IMR-90 (cell line): ENCODE results near the gene CCNL2. TPM values are rescaled to one million over a fixed set of nuclear protein-coding genes. Genes with fewer than 3 reads are reported as not detected.

Experiments
- ATAC-seq: fragments of 200-7000 bp; cut with Tn5 transposase; 2 replicates; pipeline ENCODE4 v1.9.1; 2020; ENCODE audit warnings: low read depth, mild to moderate bottlenecking, moderate library complexity
- BruUV-seq: library from RNA; stranded (reverse); fragments of 400-500 nt; replicated peaks from 2 replicates; lab custom pipeline; 2021; lab: Mats Ljungman, UMichigan
- CTCF ChIA-PET: fragments of 300-600 bp; formaldehyde crosslinking; extraction: SDS; loops from one replicate; lab custom pipeline; 2021; ENCODE audit warnings: antibody characterized with exemption; lab: Yijun Ruan, JAX
- POLR2A ChIA-PET: fragments of 300-600 bp; sonication (Branson Sonifier 250); formaldehyde crosslinking; loops from one replicate; lab custom pipeline; 2022; ENCODE audit warnings: antibody characterized with exemption; ENCODE audit not compliant: unreplicated experiment; lab: Charles Lee
- DNase-seq: peaks from one replicate; pipeline ENCODE4 v3.0.0; 2013
- H2AFZ ChIP-seq: replicated peaks from 2 replicates; pipeline ENCODE3; 2013; ENCODE audit warnings: low read length, mild to moderate bottlenecking; ENCODE audit not compliant: poor library complexity
- H2AK5ac ChIP-seq: 2 replicates; pipeline ENCODE4 v1.6.1; 2013; ENCODE audit warnings: low read depth, low read length, inconsistent platforms
- H2AK9ac ChIP-seq: replicated peaks from 2 replicates; pipeline ENCODE3; 2013; ENCODE audit warnings: mild to moderate bottlenecking, low read depth, low read length, moderate library complexity; ENCODE audit not compliant: poor library complexity
- H2BK120ac ChIP-seq: 2 replicates; pipeline ENCODE4 v1.6.1; 2013; ENCODE audit warnings: low read depth, low read length, inconsistent platforms
- H2BK15ac ChIP-seq: 3 replicates; pipeline ENCODE4 v1.6.1; 2013; ENCODE audit warnings: low read depth, low read length, inconsistent platforms
- H2BK20ac ChIP-seq: 2 replicates; pipeline ENCODE4 v1.6.1; 2013; ENCODE audit warnings: low read depth, mild to moderate bottlenecking, inconsistent platforms, low read length, moderate library complexity
- H2BK5ac ChIP-seq: 2 replicates; pipeline ENCODE4 v1.6.1; 2013; ENCODE audit warnings: mild to moderate bottlenecking, low read depth, low read length, inconsistent platforms; ENCODE audit not compliant: poor library complexity, severe bottlenecking
- H3K14ac ChIP-seq: replicated peaks from 2 replicates; pipeline ENCODE4 v1.6.1; 2013; ENCODE audit warnings: low read depth, low read length, inconsistent platforms
- H3K18ac ChIP-seq: 2 replicates; pipeline ENCODE4 v1.6.1; 2013; ENCODE audit warnings: low read depth, low read length, control low read depth
- H3K23ac ChIP-seq: 2 replicates; pipeline ENCODE4 v1.6.1; 2013; ENCODE audit warnings: low read depth, low read length, inconsistent platforms
- H3K27ac ChIP-seq: 2 replicates; pipeline ENCODE4 v1.5.1; 2013; ENCODE audit warnings: mild to moderate bottlenecking, control low read depth, low read length; ENCODE audit not compliant: insufficient read depth
- H3K27me3 ChIP-seq: 2 replicates; pipeline ENCODE4 v1.6.1; 2013; ENCODE audit warnings: low read length; ENCODE audit not compliant: control insufficient read depth, insufficient read depth
- H3K36me3 ChIP-seq: 2 replicates; pipeline ENCODE4 v1.6.1; 2013; ENCODE audit warnings: low read length, mixed read lengths; ENCODE audit not compliant: control insufficient read depth, insufficient read depth
- H3K4ac ChIP-seq: 2 replicates; pipeline ENCODE4 v1.6.1; 2013; ENCODE audit warnings: low read depth, low read length, inconsistent platforms
- H3K4me1 ChIP-seq: 2 replicates; pipeline ENCODE4 v1.6.1; 2013; ENCODE audit warnings: low read length, mixed read lengths; ENCODE audit not compliant: control insufficient read depth, insufficient read depth
- H3K4me2 ChIP-seq: 2 replicates; pipeline ENCODE4 v1.6.1; 2013; ENCODE audit warnings: low read depth, mild to moderate bottlenecking, control low read depth, low read length, moderate library complexity
- H3K4me3 ChIP-seq: 2 replicates; pipeline ENCODE4 v1.5.1; 2013; ENCODE audit warnings: low read depth, mild to moderate bottlenecking, control low read depth, low read length, moderate library complexity; ENCODE audit not compliant: insufficient read depth
- H3K56ac ChIP-seq: 2 replicates; pipeline ENCODE4 v1.6.1; 2013; ENCODE audit warnings: low read length, inconsistent platforms; ENCODE audit not compliant: insufficient read depth; ENCODE audit errors: extremely low read depth
- H3K79me1 ChIP-seq, 2 experiments: 2 replicates each; pipeline ENCODE4 v1.6.1; 2013; ENCODE audit warnings: low read length in 2 of 2, inconsistent platforms in 1 of 2, low read depth in 1 of 2
- H3K9ac ChIP-seq: 2 replicates; pipeline ENCODE4 v1.6.1; 2013; ENCODE audit warnings: low read depth, low read length, control low read depth
- H3K9me1 ChIP-seq: 2 replicates; pipeline ENCODE4 v1.6.1; 2013; ENCODE audit warnings: low read length, inconsistent platforms; ENCODE audit not compliant: insufficient read depth
- H3K9me3 ChIP-seq: 2 replicates; pipeline ENCODE4 v1.6.1; 2013; ENCODE audit warnings: low read length; ENCODE audit not compliant: control insufficient read depth, insufficient read depth
- H4K20me1 ChIP-seq: 2 replicates; pipeline ENCODE4 v1.6.1; 2013; ENCODE audit warnings: low read length, inconsistent platforms; ENCODE audit not compliant: insufficient read depth
- H4K5ac ChIP-seq: 2 replicates; pipeline ENCODE4 v1.6.1; 2013; ENCODE audit warnings: mild to moderate bottlenecking, low read depth, low read length, control low read depth
- H4K8ac ChIP-seq, 2 experiments: 2 replicates each; pipeline ENCODE4 v1.6.1; 2013; ENCODE audit warnings: low read depth in 2 of 2, low read length in 2 of 2, control low read depth in 1 of 2, inconsistent platforms in 1 of 2
- H4K91ac ChIP-seq: 2 replicates; pipeline ENCODE4 v1.6.1; 2013; ENCODE audit warnings: low read depth, low read length, inconsistent platforms; ENCODE audit not compliant: insufficient read depth
- BHLHE40 ChIP-seq: fragments of 150-350 bp; IDR thresholded peaks from 2 replicates; pipeline ENCODE4 v1.6.1; 2016; ENCODE audit warnings: mild to moderate bottlenecking, low read depth, low read length
- CEBPB ChIP-seq: IDR thresholded peaks from 2 replicates; pipeline ENCODE4 v1.6.1; 2012; ENCODE audit warnings: low read depth, low read length, improper control_type of control experiment
- FOS ChIP-seq: fragments of 150-350 bp; IDR thresholded peaks from 2 replicates; pipeline ENCODE4 v1.6.1; 2016; ENCODE audit warnings: low read depth, low read length
- MAZ ChIP-seq: IDR thresholded peaks from 2 replicates; pipeline ENCODE4 v1.6.1; 2012; ENCODE audit warnings: low read depth, mild to moderate bottlenecking, low read length, improper control_type of control experiment, moderate library complexity, borderline replicate concordance
- NFE2L2 ChIP-seq: fragments of 150-350 bp; IDR thresholded peaks from 2 replicates; pipeline ENCODE4 v1.6.1; 2016; ENCODE audit warnings: low read depth, mild to moderate bottlenecking, low read length
- POLR2A ChIP-seq: IDR thresholded peaks from 2 replicates; pipeline ENCODE4 v1.6.1; 2012; ENCODE audit warnings: mild to moderate bottlenecking, low read depth, low read length
- WGBS, 2 experiments: methylation state at CpG; one replicate each; pipeline versions ENCODE4 v1.1.5 to v1.1.7; 2013; ENCODE audit warnings: missing lambda C conversion rate in 2 of 2; ENCODE audit not compliant: insufficient read length in 1 of 2; ENCODE audit errors: extremely low coverage in 2 of 2; 5-methylcytosine and 5-hydroxymethylcytosine counted together
- dilution Hi-C: fragments of 300-500 bp; cut with HindIII; formaldehyde crosslinking; loops from one replicate; pipeline ENCODE4 v1.14.3; 2018; ENCODE audit warnings: low sequenced_read_pairs; ENCODE audit not compliant: unreplicated experiment
- in situ Hi-C: fragments of 300-500 bp; cut with MboI; formaldehyde crosslinking; loops from 3 replicates; pipeline ENCODE4 v1.14.3; 2019; ENCODE audit warnings: low sequenced_read_pairs, inconsistent platforms, mixed read lengths
- intact Hi-C: fragments of 100-400 bp; cut with micrococcal nuclease; formaldehyde crosslinking; loops from 2 replicates; pipeline ENCODE4 v1.10.0; 2022
- polyA plus RNA-seq, 3 experiments: library from polyadenylated mRNA; depleted of rRNA; stranded (reverse); fragments of >200 nt; gene quantifications; 2 replicates each; pipeline ENCODE4 v1.2.3, GENCODE V29; 2012; ENCODE audit warnings: low replicate concordance in 1 of 3
- total RNA-seq: library from RNA; depleted of rRNA; stranded (reverse); fragments of >200 nt; gene quantifications from 2 replicates; pipeline ENCODE4 v1.2.3, GENCODE V29; 2012

CCNL2 gene
- total and polyA plus RNA-seq, 2 of the 4 experiments (the other 2 are of a cell fraction), result 53.9 to 239 TPM

- ChIA-PET POLR2A (no interaction called here), CTCF (no interaction called here)
- Histone ChIP-seq H3K4me3 (no peak overlapping the region), H4K5ac (no peak overlapping the region), H3K9me3 (no peaks in the 10 kb centered on the region), H3K56ac (no peak overlapping the region), H3K9me1 (0 out of 2 replicates have a peak, but pooled peaks cover 6% of the 10 kb centered on the region), H3K4ac (no peak overlapping the region), H3K18ac (no peak overlapping the region), H3K9ac (no peak overlapping the region), H4K8ac (no peak overlapping the region), H3K27ac (no peak overlapping the region), H2BK120ac (no peak overlapping the region), H3K4me2 (no peak overlapping the region), H2AK9ac (no peak overlapping the region), H2BK20ac (no peak overlapping the region), H2BK5ac (peak overlapping the region; percentile 45), H3K23ac (peak overlapping the region; percentile 49; the same call in 1 of the 2 replicates), H3K36me3 (no peaks in the 10 kb centered on the region; the same call in 1 of the 2 replicates), H2BK15ac (no peak overlapping the region), H3K79me1 (peaks cover 0 to 26% of the 10 kb centered on the region in 2 experiments; a peak in 2 of 4 replicates), H2AK5ac (no peak overlapping the region), H4K91ac (no peak overlapping the region), H3K14ac (no peak overlapping the region), H3K4me1 (peaks cover 6% of the 10 kb centered on the region), H4K20me1 (0 out of 2 replicates have a peak, but pooled peaks cover 1% of the 10 kb centered on the region), H2AFZ (no peak overlapping the region), H3K27me3 (no peaks in the 10 kb centered on the region)
- no peak for TF ChIP-seq CEBPB
- no peak for TF ChIP-seq FOS
- TF ChIP-seq BHLHE40, result no peak
- no peak for TF ChIP-seq NFE2L2
- TF ChIP-seq POLR2A, result no peak
- TF ChIP-seq MAZ, result no peak
- in situ Hi-C loops, result no loop called here
- dilution Hi-C loops, result no loop called here
- intact Hi-C loops, result no loop called here
- WGBS, 2 experiments, result 96 to 100% methylated on average over 3 of the region's 3 CpGs
- DNase-seq (no peak), ATAC-seq (no peak)
- no TSS peak for BruUV-seq
These were observed 32.5 kb downstream of the CCNL2 start for GRCh38 chr1:1366699-1367066.
